Activated CD4-positive, alpha-beta T cell treated with anti-CD3 and anti-CD28 coated beads, Interleukin-2, amount 50 U/mL, for 1 hour (primary cell): ENCODE data around the gene IGFBP3.

Experiments used
- DNase-seq: peaks from one replicate; pipeline ENCODE4 v3.0.0-alpha.2; 2020

The IGFBP3 gene

DNA sequence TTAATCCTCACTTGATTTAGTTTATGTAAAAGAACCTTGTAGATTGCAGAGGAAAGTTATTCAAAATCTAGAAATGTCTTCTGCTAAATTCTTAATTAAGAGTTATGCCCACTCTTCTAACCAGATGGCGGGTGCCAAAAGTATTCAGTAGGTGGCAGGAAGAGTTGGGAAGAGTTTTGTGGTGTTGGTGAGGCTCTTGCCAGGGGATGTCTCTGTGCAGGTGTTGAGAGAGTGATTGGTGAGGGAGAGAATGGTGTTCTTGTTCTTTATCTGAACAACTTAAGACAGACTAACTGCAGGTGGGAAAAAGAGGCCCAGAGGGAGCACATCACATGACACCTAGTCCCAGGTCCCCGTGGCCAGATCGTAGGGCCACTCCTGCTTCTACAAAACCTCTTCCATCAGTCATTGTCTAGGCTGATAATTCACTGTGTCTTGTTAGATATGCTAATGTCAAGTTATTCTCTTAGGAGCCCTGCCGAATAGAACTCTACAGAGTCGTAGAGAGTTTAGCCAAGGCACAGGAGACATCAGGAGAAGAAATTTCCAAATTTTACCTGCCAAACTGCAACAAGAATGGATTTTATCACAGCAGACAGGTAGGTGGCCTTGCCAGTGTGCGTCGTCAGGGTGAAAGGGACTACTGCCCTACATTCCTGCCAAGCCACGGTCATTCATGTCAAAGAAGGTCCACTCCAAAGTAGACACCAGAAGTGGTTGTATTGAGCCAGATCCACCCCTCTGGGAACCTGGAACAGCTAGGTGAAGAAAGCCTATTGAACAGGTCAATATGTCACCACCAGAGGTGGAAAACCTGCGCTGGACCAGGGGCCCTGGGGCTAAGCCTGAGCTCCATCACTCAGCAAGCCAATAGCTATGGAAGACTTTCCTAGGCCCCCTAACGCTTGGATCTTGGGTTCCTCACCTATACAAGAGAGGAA lies 29.3 kb downstream of the IGFBP3 start:
- no peak for DNase-seq

DNA sequence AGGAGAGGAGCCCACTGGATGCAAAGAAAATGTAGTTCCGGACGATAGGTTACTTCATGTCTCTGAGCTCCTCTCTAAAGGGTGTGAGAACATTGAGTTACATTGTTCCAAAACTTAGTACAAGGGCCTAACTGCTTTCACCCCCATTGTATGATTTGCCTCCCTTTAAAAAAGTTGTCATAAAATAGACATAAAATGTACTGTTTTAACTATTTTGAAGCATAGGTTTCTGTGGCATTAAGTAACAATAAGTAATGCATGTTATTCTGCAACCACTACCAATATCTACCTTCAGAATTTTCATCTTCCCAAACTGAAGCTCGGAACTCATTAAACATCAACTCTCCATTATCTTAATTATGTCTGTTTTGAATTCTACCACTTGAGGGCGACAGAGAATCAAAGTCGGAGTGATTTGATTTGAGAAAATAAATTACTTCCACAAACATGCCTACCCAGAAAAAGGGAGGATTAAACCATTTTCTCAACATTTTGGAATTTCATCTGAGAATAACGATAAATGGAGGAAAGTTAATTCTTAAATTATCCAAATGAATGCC lies 30.1 kb downstream of the IGFBP3 start:
- DNase-seq = no peak

DNA sequence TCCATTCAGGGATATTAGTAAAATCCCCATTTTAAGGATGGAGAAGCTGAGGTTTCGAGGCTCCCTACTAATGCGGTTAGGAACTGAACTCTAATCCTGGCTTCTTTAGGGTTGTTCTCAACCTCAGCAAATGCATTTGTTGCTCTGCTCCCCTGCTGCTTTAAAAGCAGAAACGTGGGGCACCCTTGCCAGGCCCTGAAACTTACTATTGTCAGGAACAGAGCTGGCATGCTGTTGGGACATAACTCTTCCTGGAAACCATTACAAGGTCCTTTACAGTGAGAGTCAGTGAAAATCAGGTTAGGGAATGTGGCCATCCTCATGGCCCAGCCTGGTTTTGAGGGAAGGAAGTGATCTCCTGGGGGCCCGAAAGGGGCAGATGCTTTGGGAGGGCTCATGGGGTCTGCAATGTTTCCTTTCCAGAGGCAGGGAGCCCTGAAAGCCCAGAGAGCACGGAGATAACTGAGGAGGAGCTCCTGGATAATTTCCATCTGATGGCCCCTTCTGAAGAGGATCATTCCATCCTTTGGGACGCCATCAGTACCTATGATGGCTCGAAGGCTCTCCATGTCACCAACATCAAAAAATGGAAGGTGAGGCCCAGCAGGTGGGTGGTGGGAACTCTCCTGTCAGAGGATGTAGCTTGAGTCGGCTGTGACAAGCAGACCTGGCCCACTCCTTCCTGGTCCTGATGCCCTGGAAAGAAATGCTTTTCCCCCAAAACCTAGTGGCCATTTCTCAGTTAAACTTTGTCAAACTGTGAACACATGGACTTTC lies 30.8 kb downstream of the IGFBP3 start:
- DNase-seq = no peak

DNA sequence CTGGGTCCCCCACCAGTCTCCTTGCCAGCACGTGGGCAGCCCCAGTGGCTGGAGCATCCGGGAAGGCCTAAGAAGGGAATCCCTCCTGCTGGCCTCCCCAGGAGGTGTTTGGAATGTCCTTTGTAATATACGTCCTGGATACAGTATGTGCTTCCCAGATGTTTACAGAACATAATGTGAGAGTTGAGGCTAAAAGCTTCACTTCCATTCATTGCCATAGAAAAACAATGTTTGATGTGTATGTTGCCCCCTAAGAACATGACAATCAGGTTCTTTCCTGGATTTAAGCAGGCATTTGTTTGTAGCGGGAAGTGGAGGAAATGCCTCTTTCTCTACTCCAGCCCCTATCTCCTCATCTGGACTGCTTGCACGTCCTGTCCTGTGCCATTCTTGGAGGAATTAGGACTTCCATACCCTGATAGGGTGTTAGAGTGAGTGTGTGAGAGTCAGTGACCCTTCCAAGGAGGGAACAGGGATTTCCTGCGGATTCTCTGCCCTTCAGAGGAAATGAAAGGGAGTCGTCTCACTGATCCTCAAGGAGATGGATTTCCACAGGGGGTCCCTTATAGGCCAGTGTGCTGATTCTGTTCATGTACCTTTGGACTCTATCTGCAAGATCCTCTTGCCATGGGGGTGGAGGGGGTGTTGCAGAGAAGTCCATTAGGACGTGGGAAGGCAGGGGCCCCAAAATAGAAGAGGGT lies 31.6 kb downstream of the IGFBP3 start:
- DNase-seq = no peak

DNA sequence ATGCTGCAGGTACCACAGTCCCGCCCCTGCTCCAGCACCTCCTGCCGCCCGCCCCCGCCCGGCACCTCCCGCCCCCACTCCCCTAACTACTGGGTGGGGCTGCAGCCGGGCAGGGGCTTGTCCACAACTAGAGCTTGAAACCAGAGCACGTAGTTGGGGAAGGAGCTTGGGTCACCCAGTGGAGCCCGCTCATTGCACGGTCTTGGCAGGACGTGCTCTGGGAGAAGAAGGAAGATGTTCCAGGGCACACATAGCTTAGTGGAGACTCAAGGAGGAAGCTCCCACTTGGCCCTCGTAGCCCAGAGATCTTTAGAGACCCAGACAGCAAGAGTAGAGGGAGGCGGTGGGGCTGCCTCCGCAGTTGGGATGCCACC lies 32.1 kb downstream of the IGFBP3 start:
- no peak for DNase-seq

DNA sequence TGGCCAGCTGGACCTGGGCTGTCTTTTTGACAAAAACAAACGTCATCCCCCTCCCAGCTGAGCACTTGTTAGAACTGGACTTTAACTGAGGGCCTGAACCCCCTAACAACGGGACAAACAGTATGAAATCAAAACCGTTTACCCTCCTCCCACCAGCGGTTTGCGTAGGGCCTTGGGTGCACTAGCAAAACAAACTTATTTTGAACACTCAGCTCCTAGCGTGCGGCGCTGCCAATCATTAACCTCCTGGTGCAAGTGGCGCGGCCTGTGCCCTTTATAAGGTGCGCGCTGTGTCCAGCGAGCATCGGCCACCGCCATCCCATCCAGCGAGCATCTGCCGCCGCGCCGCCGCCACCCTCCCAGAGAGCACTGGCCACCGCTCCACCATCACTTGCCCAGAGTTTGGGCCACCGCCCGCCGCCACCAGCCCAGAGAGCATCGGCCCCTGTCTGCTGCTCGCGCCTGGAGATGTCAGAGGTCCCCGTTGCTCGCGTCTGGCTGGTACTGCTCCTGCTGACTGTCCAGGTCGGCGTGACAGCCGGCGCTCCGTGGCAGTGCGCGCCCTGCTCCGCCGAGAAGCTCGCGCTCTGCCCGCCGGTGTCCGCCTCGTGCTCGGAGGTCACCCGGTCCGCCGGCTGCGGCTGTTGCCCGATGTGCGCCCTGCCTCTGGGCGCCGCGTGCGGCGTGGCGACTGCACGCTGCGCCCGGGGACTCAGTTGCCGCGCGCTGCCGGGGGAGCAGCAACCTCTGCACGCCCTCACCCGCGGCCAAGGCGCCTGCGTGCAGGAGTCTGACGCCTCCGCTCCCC lies 32.7 kb downstream of the IGFBP3 start, which contains the start of gene IGFBP1:
TSS of gene IGFBP1 (plus strand) at position 304 of the 808 bp plus-strand sequence. CDS start at position 469, 165 bp downstream.
- DNase-seq = no peak

DNA sequence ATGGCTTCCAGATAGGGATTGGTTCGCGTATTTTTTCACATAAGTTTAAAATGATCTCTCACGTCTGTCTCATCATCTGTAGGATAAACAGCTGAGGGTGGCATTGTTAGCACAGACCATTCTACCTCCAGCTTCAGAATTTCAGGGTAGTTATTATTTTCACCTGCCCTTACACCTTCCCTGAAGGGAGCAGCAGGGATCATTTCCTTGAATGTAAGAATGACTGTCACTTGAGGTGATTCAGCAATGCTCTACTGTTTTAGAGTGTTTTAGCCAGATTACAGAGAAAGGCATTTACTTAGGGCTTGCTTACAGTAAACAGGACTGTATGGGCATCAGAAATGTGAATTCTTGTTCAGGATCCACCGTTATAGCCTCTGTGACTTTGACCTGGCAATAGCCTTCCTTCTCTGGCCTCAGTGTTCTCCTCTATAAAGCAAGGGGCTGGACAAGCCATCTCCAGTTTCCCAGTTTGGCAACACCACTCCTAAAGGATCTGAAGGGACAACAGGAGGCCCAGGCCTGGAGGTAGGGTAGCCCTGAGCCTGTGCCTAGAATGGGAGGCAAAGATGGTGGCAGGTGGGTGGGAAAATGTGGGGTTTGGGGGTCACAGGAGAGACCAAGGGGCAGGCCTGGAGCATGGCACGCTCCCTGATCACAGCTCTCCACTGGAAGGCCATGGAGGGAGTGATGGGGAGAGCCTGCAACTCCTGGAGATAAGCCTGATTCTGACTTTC lies 34.0 kb downstream of the IGFBP3 start:
- DNase-seq = no peak

DNA sequence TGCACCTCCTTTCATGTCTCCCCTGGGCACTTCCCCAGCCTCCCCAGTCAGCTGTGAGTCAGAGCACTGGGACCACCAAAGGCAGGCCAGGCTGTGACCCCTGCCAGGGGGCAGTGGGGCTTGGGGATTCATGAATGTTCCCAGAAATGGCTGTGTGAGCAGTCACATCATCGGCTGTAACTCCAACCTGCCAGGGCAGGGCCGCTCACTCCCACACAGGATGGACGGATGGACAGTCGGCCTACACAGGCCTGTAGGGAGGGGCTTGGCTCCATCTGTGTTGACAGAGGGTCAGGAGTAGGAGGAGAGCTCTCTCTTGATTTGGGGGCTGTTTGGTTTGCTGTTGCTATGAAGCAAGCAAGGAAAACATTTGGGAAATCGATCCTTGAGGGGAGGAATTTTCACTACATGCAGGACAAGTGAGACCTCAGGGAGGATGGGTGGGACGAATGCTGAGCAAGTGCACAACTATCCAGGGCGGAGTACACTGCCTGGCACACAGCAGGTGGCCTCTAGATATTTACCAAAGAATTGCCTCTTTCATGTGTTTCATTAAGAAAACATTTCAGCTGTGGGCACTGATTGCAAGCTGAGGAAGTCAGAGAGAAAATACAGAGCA lies 35.7 kb downstream of the IGFBP3 start:
- DNase-seq = no peak

DNA sequence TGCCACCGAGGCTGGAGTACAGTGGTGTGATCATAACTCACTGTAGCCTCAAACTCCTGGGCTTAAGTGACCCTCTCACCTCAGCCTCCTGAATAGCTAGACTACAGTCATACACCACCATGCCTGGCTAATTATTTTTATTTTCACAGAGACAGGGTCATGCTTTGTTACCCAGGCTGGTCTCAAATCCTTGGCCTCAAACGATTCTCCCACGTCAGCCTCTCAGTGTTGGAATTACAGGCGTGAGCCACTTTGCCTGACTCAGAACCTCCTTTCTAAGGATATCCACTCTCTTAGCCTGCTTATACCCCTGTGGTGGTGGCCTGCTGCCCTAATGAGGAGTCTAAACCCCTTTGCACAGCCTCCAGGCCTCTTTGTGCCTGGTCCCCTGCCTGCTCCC lies 36.9 kb downstream of the IGFBP3 start:
- DNase-seq = no peak

DNA sequence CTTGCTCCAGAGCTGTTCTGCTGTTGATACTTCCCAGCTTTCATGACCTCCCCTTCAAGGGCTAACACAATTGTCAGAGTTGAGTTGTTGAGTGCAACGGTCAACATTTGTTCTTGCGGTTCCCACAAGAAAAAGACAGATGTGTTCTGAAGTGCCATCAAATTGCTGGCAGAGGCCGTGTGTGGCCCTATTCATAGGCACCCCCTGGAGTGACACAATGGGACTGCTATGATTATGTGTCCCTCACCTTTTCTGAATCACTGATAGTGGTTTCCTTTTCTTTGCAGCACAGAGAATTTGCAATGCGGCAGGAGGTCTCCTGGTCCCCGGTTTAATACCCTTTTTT lies 38.6 kb downstream of the IGFBP3 start:
- no peak for DNase-seq

DNA sequence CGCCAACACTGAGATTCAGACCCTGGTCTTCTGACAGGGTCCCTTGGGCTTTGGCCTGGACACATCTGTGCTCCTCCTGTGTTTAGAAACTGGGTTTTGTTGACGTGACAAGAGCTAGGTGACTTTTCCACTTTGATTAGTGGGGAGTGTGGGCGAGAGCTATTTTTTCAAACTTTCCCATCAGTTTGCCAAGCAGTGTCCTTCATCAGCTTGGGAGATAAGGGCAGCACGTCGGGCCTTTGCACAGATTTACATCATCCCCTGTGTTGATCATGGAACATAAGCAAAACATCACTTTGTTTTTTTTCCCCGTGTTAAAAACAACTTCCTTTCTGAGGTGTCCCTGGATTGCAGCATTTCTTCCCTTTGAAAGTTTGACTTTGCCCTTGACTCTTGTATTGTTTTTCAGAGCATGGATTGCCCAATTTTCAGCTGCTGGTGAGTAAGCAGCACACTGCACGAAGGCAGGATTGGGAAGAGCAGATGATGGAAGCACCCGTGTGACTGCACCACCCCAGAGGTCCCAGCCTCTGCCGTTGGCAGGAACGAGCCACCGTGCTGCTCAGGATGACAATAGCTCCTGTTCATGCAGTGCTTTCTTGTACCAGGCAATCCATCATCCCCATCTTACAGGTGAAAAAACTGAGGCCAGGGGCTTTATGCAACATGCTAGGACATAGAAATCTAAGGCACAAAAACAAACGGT lies 39.2 kb downstream of the IGFBP3 start:
- DNase-seq = no peak

DNA sequence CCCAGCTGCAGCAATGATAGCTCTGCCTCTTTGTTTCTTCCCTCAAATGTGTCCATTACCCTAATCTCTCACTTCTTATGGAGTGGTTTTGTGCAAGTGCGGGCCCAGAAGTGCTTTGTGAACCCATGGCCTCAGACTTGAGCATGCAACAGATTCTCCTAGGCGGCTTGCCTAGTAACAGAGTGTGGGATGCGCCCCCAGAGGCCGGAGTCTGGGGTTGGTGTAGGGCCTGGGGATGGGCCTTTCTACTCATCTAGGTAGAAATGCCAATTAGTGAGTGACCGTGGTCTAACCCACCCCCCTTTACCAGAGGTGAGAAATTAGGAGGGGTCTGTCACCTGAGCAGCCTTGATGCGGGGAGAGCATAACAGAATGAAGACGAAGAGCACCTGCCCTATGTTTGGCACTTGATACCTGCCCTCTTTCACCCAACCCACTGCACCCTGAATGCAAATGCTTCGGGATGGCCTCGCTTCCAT lies 39.8 kb downstream of the IGFBP3 start:
- no peak for DNase-seq

DNA sequence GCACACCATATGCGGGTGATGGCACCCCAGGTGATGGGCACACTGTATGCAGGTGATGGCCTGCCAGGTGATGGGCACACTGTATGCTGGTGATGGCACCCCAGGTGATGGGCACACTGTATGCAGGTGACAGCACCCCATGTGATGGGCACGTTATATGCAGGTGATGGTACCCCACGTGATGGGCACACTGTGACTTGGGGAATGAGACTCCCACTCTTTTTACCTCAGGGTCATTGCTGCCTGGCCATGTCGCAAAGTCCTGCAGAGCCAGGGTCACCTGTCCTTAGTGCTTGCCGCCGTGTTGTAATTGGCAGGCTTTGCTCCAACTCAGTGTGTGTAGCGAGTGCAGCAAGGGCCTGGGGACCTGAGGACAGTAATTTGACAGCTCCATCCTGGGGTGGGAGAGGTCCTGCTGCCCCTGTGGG lies 40.6 kb downstream of the IGFBP3 start:
- DNase-seq = no peak

DNA sequence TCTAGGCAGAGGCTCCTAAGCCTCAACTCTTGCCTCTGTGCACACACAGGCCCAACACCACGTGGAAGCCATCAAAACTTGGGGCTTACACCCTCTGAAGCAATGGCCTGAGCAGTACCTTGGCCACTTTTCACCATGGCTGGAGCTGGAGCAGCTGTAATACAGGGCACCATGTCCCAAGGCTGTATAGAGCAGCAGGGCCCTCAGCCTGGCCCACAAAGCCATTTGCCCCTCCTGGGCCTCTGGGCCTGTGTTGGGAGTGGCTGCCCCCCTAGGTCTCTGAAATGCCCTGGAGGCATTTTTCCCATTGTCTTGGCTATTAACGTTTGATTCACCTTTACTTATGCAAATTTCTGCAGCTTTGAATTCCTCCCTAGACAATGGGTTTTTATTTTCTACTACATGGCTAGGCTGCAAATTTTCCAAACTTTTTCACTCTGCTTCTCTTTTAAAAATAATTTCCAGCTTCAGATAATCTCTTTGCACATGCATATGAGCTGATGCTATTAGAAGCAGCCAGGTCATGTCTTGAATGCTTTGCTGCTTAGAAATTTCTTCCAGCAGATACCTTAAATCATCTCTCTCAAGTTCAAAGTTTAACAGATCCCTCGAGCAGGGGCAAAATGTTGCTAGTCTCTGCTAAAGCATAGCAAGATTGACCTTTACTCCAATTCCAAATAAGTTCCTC lies 42.5 kb downstream of the IGFBP3 start:
- no peak for DNase-seq

DNA sequence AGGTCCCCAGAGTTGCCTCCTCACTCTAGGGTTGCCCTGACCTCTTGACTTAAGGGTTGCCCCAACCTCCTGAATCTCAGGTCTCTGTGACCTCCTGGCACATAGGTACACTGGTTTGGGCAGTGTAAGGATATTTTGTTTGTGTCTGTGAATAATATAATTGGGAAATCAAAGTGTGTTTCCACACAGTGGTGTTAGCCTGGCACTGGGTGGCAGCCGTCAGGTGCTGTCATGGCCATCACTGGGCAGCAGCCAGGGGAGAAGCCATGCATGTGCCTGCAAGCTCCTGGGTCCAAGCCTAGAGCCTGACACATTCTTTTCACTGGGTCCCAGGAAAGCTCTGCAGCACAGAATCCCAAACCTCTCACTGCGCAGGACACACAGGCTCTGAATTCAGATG lies 44.6 kb downstream of the IGFBP3 start:
- no peak for DNase-seq

DNA sequence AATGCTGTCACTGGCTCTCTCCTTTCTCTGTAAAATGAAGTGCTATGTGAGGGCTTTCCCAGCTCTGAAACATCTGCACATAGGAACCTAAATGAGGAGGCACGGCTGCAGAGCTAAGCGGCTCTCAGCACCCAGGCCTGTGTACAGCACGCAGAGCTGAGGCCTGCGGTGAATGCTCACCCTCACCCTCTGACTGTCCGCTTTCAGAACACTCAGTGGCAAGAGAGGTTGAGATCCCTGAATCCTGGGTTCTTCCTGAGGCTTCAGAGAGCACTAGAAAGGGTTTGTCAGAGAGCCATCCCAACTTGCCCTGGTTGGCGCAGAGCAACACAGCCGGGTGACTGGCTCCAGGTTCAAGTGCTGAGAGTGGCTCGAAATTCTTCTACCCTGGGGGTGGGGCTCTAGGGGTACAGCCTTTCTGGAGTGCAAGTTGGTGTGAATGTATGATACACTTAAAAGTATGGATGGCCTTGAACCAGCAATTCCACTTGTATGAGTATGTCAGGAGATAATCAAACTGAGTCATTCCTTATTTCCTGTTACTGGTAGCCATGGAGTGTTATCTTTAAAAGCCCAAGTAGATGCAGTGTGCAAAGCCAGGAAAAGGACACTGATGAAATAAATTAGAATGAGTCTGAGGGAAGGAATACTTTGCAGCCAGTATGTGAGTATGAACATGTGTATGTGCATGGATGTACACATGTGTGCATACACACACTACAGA lies 46.5 kb downstream of the IGFBP3 start:
- no peak for DNase-seq

DNA sequence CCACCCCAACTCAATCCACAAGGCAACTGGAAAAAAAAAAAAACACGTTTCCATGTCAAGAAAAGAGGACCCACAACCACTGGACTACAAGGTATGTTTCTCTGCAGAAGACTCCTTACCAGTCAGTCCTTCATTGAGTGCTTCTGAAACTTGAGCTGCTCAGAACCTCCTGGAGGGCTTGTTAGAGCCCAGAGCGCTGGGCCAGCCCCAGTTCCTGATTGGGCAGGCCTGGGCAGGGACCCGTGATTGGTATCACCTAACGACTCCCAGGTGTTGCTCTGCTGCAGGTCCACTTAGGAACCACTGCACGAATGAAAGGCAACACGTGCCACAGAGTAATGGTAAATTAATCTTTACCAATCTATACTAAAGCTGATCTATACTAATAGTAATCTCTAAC lies 47.7 kb downstream of the IGFBP3 start:
- DNase-seq = no peak

DNA sequence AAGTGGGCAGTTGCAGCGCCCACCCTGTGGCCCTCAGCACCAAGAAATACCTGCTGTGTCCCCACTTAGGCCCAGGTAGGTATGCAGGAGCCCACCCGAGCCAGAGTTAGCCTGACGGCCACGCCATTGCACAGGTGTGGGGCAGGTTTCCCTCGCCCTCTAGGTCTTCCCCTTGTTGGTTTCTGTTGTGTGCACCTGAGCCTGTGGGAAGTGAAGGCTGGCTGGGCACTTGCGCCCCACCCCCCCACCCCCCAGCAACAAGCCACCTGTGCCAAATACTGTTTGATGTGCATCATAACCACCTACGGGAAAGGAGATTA lies 48.1 kb downstream of the IGFBP3 start, which contains the start of gene CCDC201:
TSS of gene CCDC201 (minus strand) at position 48 of the 320 bp plus-strand sequence. CDS start 75 bp downstream, outside the sequence.
- no peak for DNase-seq
